B cell (primary cell): ENCODE measurements around the gene ELMOD2. TPM values are rescaled to one million over a fixed set of nuclear protein-coding genes. Genes with fewer than 3 reads are reported as not detected.

Source experiments
- ATAC-seq: fragments of 200-7000 bp; cut with Tn5 transposase; one replicate; pipeline ENCODE4 v1.10.0; 2021; ENCODE audit warnings: low read depth, mild to moderate bottlenecking, moderate number of reproducible peaks, moderate library complexity
- CTCF ChIA-PET: fragments of 350-600 bp; sonication (Branson Sonifier 250); formaldehyde crosslinking; loops from one replicate; lab custom pipeline; 2021; ENCODE audit warnings: antibody characterized with exemption, inconsistent platforms; lab: Charles Lee
- POLR2A ChIA-PET: fragments of 350-600 bp; sonication (Branson Sonifier 250); formaldehyde crosslinking; loops from one replicate; lab custom pipeline; 2021; ENCODE audit warnings: antibody characterized with exemption; lab: Charles Lee
- DNase-seq: peaks from one replicate; pipeline ENCODE4 v3.0.0; 2013
- H2AFZ ChIP-seq: 2 replicates; pipeline ENCODE4 v1.6.1; 2012; ENCODE audit warnings: mild to moderate bottlenecking, low read depth, low read length; ENCODE audit not compliant: insufficient read depth, poor library complexity, severe bottlenecking
- H3K27ac ChIP-seq, 2 donors: 1 replicate in 1 of 2; 2 replicates in 1 of 2; pipeline ENCODE4 v1.5.1; 2012 to 2013; ENCODE audit warnings: low read length in 2 of 2, mild to moderate bottlenecking in 2 of 2, moderate library complexity in 1 of 2
- H3K27me3 ChIP-seq, 4 experiments: fragments of 200-600 bp in 1 of 4; sonication (generic) in 1 of 4; replicated peaks in 1 of 4; 1 replicate in 2 of 4; 2 replicates in 2 of 4; pipeline versions ENCODE4 v1.6.1 to v1.7.0; 2013 to 2016; ENCODE audit warnings: low read length in 3 of 4, mild to moderate bottlenecking in 2 of 4, mixed read lengths in 1 of 4, moderate library complexity in 1 of 4; ENCODE audit not compliant: insufficient read depth in 4 of 4, control insufficient read depth in 3 of 4; ENCODE audit errors: control extremely low read depth in 1 of 4
- H3K36me3 ChIP-seq, 2 experiments: replicated peaks in 1 of 2; 1 replicate in 1 of 2; 2 replicates in 1 of 2; pipeline versions ENCODE4 v1.6.1 to v1.7.1; 2013; ENCODE audit warnings: low read length in 1 of 2; ENCODE audit not compliant: insufficient read depth in 2 of 2, control insufficient read depth in 1 of 2; ENCODE audit errors: control extremely low read depth in 1 of 2, extremely low read depth in 1 of 2
- H3K4me1 ChIP-seq, 2 donors: fragments of 200-600 bp in 1 of 2; sonication (generic) in 1 of 2; 1 replicate in 1 of 2; 2 replicates in 1 of 2; pipeline versions ENCODE4 v1.5.1 to v1.6.1; 2013 to 2017; ENCODE audit warnings: low read length in 2 of 2; ENCODE audit not compliant: control insufficient read depth in 2 of 2, insufficient read depth in 2 of 2
- H3K4me2 ChIP-seq: replicated peaks from 2 replicates; pipeline ENCODE3; 2012; ENCODE audit warnings: mild to moderate bottlenecking, low read depth, low read length; ENCODE audit not compliant: poor library complexity, severe bottlenecking
- H3K4me3 ChIP-seq, 5 experiments: fragments of 200-600 bp in 1 of 5; sonication (generic) in 1 of 5; 1 replicate in 3 of 5; 2 replicates in 2 of 5; pipeline versions ENCODE4 v1.5.1 to v1.7.0; 2011 to 2016; ENCODE audit warnings: low read length in 4 of 5, mild to moderate bottlenecking in 4 of 5, low read depth in 2 of 5, control low read depth in 1 of 5, moderate library complexity in 1 of 5; ENCODE audit not compliant: insufficient read depth in 1 of 5; ENCODE audit errors: control extremely low read depth in 1 of 5, extremely low read depth in 1 of 5
- H3K79me2 ChIP-seq: fragments of 200-600 bp; sonication (generic); one replicate; pipeline ENCODE4 v1.6.0; 2016; ENCODE audit warnings: low read length; ENCODE audit not compliant: control insufficient read depth, insufficient read depth
- H3K9ac ChIP-seq: fragments of 200-600 bp; sonication (generic); 2 replicates; pipeline ENCODE4 v1.6.1; 2017; ENCODE audit warnings: mild to moderate bottlenecking, low read length, moderate library complexity
- H3K9me3 ChIP-seq, 3 donors: one replicate each; pipeline versions ENCODE4 v1.6.1 to v1.7.1; 2013; ENCODE audit warnings: low read length in 2 of 3; ENCODE audit not compliant: control insufficient read depth in 2 of 3, insufficient read depth in 1 of 3; ENCODE audit errors: control extremely low read depth in 1 of 3
- H4K20me1 ChIP-seq: 2 replicates; pipeline ENCODE4 v1.6.0; 2012; ENCODE audit warnings: mild to moderate bottlenecking, low read length; ENCODE audit not compliant: insufficient read depth, control insufficient read depth, poor library complexity, severe bottlenecking
- H3K27ac Mint-ChIP-seq: one replicate; pipeline ENCODE4 v1.8.0; 2021; ENCODE audit warnings: mixed read lengths
- H3K27me3 Mint-ChIP-seq: one replicate; pipeline ENCODE4 v1.8.0; 2021; ENCODE audit warnings: mixed read lengths
- H3K4me1 Mint-ChIP-seq: one replicate; pipeline ENCODE4 v1.8.0; 2021; ENCODE audit warnings: mixed read lengths
- H3K4me3 Mint-ChIP-seq: one replicate; pipeline ENCODE4 v1.8.0; 2021; ENCODE audit warnings: mixed read lengths
- H3K9me3 Mint-ChIP-seq: one replicate; pipeline ENCODE4 v1.8.0; 2022; ENCODE audit warnings: mixed read lengths; ENCODE audit not compliant: insufficient read depth
- EZH2 ChIP-seq: IDR thresholded peaks from 2 replicates; pipeline ENCODE4 v1.6.1; 2012; ENCODE audit warnings: borderline replicate concordance, low read depth, mild to moderate bottlenecking, moderate library complexity, low read length; ENCODE audit not compliant: insufficient read depth, poor library complexity, severe bottlenecking
- WGBS: methylation state at CpG from one replicate; pipeline ENCODE4 v1.1.5; 2013; ENCODE audit warnings: missing lambda C conversion rate; ENCODE audit not compliant: insufficient coverage; 5-methylcytosine and 5-hydroxymethylcytosine counted together
- intact Hi-C: fragments of 100-400 bp; cut with micrococcal nuclease; formaldehyde crosslinking; loops from one replicate; pipeline ENCODE4 v1.10.0; 2022
- polyA plus RNA-seq: library from polyadenylated mRNA; depleted of rRNA; stranded (reverse); fragments of >200 nt; gene quantifications from 2 replicates; pipeline ENCODE4 v1.2.3, GENCODE V29; 2012
- total RNA-seq, 2 donors: library from RNA; stranded (reverse); fragments of 120-200 nt in 1 of 2; gene quantifications; 1 replicate in 1 of 2; 2 replicates in 1 of 2; pipeline versions ENCODE4 v1.2.3 to v1.2.4, GENCODE V29; 2013 to 2022
- TF ChIP-seq, protein P1 (sequence below): fragments of 200-600 bp; IDR thresholded peaks from one replicate; pipeline ENCODE4 v1.8.0; 2022; ENCODE audit warnings: antibody characterized with exemption, mild to moderate bottlenecking

Gene ELMOD2
- total and polyA plus RNA-seq, 2 donors (not counting 1 experiment from before 2014, with no cell fraction given) = 2.2 to 25.3 TPM

DNA sequence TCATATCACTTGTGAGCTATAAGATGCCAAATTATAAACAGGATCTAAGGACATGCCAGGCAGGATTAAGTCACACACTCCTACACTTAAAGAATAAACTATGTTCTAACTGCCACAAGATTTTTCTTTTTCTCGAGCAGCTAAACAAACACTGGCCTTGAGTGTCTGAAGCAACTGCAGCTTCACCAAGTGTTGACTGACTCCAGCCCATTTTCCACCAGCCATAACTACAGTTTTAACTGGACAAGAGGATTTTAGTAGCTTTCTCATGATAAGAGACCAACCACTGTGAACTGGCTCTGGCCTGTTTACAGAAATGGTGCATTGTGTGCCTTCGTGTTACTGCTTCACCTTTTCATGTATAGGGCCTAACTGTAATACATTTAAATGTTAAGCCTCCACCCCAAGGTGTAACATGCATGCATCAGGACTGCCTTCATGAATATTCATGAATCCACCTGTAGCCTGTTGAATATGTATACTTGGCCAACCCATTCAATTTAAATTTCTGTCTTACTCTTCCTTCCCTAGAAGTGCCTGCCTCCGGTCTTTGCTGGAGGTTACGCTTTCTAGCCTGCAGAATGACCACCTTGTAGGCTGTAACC, 34.0 kb downstream of the ELMOD2 start:
- Mint-ChIP-seq H3K27me3 (peaks cover 43% of the 10 kb centered on the region), H3K4me3 (no peak overlapping the region), H3K27ac (no peak overlapping the region), H3K4me1 (peaks cover 20% of the 10 kb centered on the region), H3K9me3 (no peaks in the 10 kb centered on the region)
- H3K27me3 ChIP-seq = peaks cover 0 to 38% (median 30%) of the 10 kb centered on the region in 4 experiments
- TF ChIP-seq, protein P1, sequence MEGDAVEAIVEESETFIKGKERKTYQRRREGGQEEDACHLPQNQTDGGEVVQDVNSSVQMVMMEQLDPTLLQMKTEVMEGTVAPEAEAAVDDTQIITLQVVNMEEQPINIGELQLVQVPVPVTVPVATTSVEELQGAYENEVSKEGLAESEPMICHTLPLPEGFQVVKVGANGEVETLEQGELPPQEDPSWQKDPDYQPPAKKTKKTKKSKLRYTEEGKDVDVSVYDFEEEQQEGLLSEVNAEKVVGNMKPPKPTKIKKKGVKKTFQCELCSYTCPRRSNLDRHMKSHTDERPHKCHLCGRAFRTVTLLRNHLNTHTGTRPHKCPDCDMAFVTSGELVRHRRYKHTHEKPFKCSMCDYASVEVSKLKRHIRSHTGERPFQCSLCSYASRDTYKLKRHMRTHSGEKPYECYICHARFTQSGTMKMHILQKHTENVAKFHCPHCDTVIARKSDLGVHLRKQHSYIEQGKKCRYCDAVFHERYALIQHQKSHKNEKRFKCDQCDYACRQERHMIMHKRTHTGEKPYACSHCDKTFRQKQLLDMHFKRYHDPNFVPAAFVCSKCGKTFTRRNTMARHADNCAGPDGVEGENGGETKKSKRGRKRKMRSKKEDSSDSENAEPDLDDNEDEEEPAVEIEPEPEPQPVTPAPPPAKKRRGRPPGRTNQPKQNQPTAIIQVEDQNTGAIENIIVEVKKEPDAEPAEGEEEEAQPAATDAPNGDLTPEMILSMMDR = no peak
- no peak for TF ChIP-seq EZH2
- H3K27ac ChIP-seq = no peak overlapping the region
- no peak for ATAC-seq
- no peaks in the 10 kb centered on the region for H3K36me3 ChIP-seq
- intact Hi-C loops = loop anchor here (10.0 kb wide), 1 partner anchor 403 kb away; the partner anchor contains the start of gene MAML3
- no peaks in the 10 kb centered on the region for H3K79me2 ChIP-seq
- no peak overlapping the region for H3K4me2 ChIP-seq
- DNase-seq = no peak
- H3K4me1 ChIP-seq = peaks cover 16% of the 10 kb centered on the region in 2 donors
- POLR2A ChIA-PET = interaction anchor here (0.6 kb wide), 1 partner anchor 159 kb away, joined by 6 read pairs; no protein-coding TSS in a partner anchor
- H3K9me3 ChIP-seq = no peaks in the 10 kb centered on the region
- no peak overlapping the region for H3K4me3 ChIP-seq
- H3K9ac ChIP-seq = no peak overlapping the region
- 80% methylated on average over 1 of the region's 4 CpGs for WGBS
- H2AFZ ChIP-seq = no peak overlapping the region
- CTCF ChIA-PET = interaction anchor here (2.1 kb wide), 1 partner anchor 198 kb away, joined by 5 read pairs; no protein-coding TSS in a partner anchor
- no peaks in the 10 kb centered on the region for H4K20me1 ChIP-seq

DNA sequence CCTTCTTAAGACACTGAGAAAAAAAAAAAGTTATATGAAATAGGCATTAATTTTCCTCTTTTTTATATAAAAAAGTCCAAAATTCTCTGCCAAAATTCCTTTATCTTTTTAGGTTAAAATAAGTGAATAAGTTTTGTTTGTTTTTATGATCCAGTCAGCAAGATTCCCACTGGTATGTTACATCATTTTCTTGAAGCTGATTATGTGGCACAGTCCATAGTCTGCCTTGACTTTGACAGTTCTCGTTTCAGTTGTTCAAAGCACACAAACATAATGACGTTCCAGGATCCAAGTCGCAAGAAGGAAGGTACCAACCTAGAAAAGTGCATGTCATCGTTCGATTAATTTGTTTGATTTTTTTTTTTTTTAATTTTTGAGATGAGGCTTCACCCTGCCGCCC, 35.7 kb downstream of the ELMOD2 start:
- Histone ChIP-seq H3K4me1 (peaks cover 16% of the 10 kb centered on the region in 2 donors), H3K36me3 (no peaks in the 10 kb centered on the region), H3K27ac (no peak overlapping the region), H3K4me2 (no peak overlapping the region), H2AFZ (no peak overlapping the region), H4K20me1 (no peaks in the 10 kb centered on the region), H3K27me3 (peaks cover 0 to 37% (median 34%) of the 10 kb centered on the region in 4 experiments), H3K9me3 (no peaks in the 10 kb centered on the region), H3K4me3 (no peak overlapping the region), H3K79me2 (no peaks in the 10 kb centered on the region), H3K9ac (no peak overlapping the region)
- H3K4me1 Mint-ChIP-seq = peaks cover 20% of the 10 kb centered on the region
- no peak for TF ChIP-seq EZH2
- TF ChIP-seq, protein P1 = no peak
- intact Hi-C loops = loop anchor here (10.0 kb wide), 1 partner anchor 405 kb away; the partner anchor contains the start of gene MAML3
- no peak overlapping the region for H3K27ac Mint-ChIP-seq
- no peak for ATAC-seq
- no peak for DNase-seq
- no peaks in the 10 kb centered on the region for H3K9me3 Mint-ChIP-seq
- CTCF ChIA-PET = interaction anchor here (0.9 kb wide), 1 partner anchor 38 kb away, joined by 3 read pairs; no protein-coding TSS in a partner anchor
- no peak overlapping the region for H3K4me3 Mint-ChIP-seq
- H3K27me3 Mint-ChIP-seq = peaks cover 44% of the 10 kb centered on the region
- POLR2A ChIA-PET = no interaction called here
- 91% methylated on average over 3 of the region's 6 CpGs for WGBS
